Astrocyte (in vitro differentiated cells and primary cell): Measurements from ENCODE around the gene ASCL4. TPM values are rescaled to one million over a fixed set of nuclear protein-coding genes. Genes with fewer than 3 reads are reported as not detected.
A peak's percentile ranks its signal among the peaks of the same experiment; 100 is the strongest.

Source experiments
- DNase-seq: peaks from one replicate; pipeline ENCODE4 v3.0.0-alpha.2; 2010; ENCODE audit warnings: low read depth
- FAIRE-seq: peaks from 2 replicates; lab custom pipeline; 2011; peaks lifted over from hg19 to GRCh38; lab: Jason Lieb, UNC
- H2AFZ ChIP-seq: 2 replicates; pipeline ENCODE4 v1.6.0; 2012; ENCODE audit warnings: low read depth, low read length, inconsistent platforms
- H3K27ac ChIP-seq: 2 replicates; pipeline ENCODE4 v1.5.1; 2011; ENCODE audit warnings: low read depth, low read length, inconsistent platforms
- H3K27me3 ChIP-seq: 2 replicates; pipeline ENCODE4 v1.6.0; 2011; ENCODE audit warnings: low read length, inconsistent platforms; ENCODE audit not compliant: insufficient read depth
- H3K36me3 ChIP-seq: 2 replicates; pipeline ENCODE4 v1.5.1; 2011; ENCODE audit warnings: low read length, inconsistent platforms; ENCODE audit not compliant: insufficient read depth
- H3K4me1 ChIP-seq: 2 replicates; pipeline ENCODE4 v1.5.1; 2011; ENCODE audit warnings: low read length, inconsistent platforms; ENCODE audit not compliant: insufficient read depth
- H3K4me2 ChIP-seq: 2 replicates; pipeline ENCODE4 v1.6.0; 2012; ENCODE audit warnings: low read length, inconsistent platforms
- H3K4me3 ChIP-seq: 2 replicates; pipeline ENCODE4 v1.5.1; 2011; ENCODE audit warnings: low read depth, mild to moderate bottlenecking, low read length, inconsistent platforms; ENCODE audit not compliant: insufficient read depth
- H3K79me2 ChIP-seq: 2 replicates; pipeline ENCODE4 v1.6.0; 2012; ENCODE audit warnings: mild to moderate bottlenecking, low read length, inconsistent platforms; ENCODE audit not compliant: insufficient read depth
- H3K9ac ChIP-seq: 2 replicates; pipeline ENCODE4 v1.6.0; 2012; ENCODE audit warnings: mild to moderate bottlenecking, low read length, inconsistent platforms
- H3K9me3 ChIP-seq: 2 replicates; pipeline ENCODE4 v1.5.1; 2012; ENCODE audit warnings: low read depth, mild to moderate bottlenecking, low read length, inconsistent platforms; ENCODE audit not compliant: insufficient read depth
- H4K20me1 ChIP-seq: 2 replicates; pipeline ENCODE4 v1.6.0; 2012; ENCODE audit warnings: low read length, inconsistent platforms; ENCODE audit not compliant: insufficient read depth
- H3K27ac Mint-ChIP-seq: one replicate; pipeline ENCODE4 v1.8.0; 2021; ENCODE audit warnings: mild to moderate bottlenecking, mixed read lengths; ENCODE audit not compliant: unreplicated experiment
- H3K27me3 Mint-ChIP-seq: one replicate; pipeline ENCODE4 v1.8.0; 2021; ENCODE audit warnings: low read depth, mixed read lengths; ENCODE audit not compliant: unreplicated experiment
- H3K36me3 Mint-ChIP-seq: one replicate; pipeline ENCODE4 v1.8.0; 2021; ENCODE audit warnings: low read depth, mixed read lengths; ENCODE audit not compliant: unreplicated experiment
- H3K4me1 Mint-ChIP-seq: one replicate; pipeline ENCODE4 v1.8.0; 2021; ENCODE audit warnings: low read depth, mixed read lengths; ENCODE audit not compliant: unreplicated experiment
- H3K4me3 Mint-ChIP-seq: one replicate; pipeline ENCODE4 v1.8.0; 2021; ENCODE audit warnings: mild to moderate bottlenecking, moderate library complexity, mixed read lengths; ENCODE audit not compliant: unreplicated experiment
- H3K9me3 Mint-ChIP-seq: one replicate; pipeline ENCODE4 v1.8.0; 2021; ENCODE audit warnings: mild to moderate bottlenecking, mixed read lengths; ENCODE audit not compliant: unreplicated experiment
- EZH2 ChIP-seq: IDR thresholded peaks from 2 replicates; pipeline ENCODE4 v1.6.1; 2012; ENCODE audit warnings: mild to moderate bottlenecking, low read length, inconsistent platforms; ENCODE audit not compliant: insufficient read depth
- total RNA-seq: library from RNA; stranded (reverse); gene quantifications from 2 replicates; pipeline ENCODE4 v1.2.1, GENCODE V29; 2021
- TF ChIP-seq, protein P1 (sequence below): IDR thresholded peaks from 2 replicates; pipeline ENCODE4 v1.5.1; 2011; ENCODE audit warnings: low read depth, mild to moderate bottlenecking, inconsistent platforms, low read length, moderate library complexity; ENCODE audit not compliant: insufficient read depth

The ASCL4 gene
- total RNA-seq, 1 donor from 2014 or later: not detected

DNA sequence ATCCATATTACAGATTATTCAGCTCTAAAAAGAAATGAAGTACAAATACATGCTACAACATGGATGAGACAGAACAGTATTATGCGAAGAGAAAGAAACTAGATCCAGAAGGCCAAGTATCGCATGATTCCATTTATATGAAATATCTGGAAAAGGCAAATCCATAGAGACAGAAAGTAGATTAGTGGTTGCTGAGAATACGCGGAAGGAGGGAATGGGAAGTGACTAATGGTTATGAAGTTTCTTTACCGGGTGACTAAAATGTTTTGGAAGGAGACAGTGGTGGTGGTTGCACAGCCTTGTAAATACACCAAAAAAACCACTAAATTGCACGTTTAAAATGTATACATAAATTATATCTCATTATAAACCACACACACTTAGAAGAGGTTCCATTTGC lies 26.0 kb upstream of the ASCL4 start:
- Mint-ChIP-seq H3K9me3 (no peaks in the 10 kb centered on the region), H3K27me3 (no peaks in the 10 kb centered on the region), H3K4me3 (no peak overlapping the region), H3K4me1 (peaks cover 5% of the 10 kb centered on the region), H3K27ac (no peak overlapping the region), H3K36me3 (peaks cover 6% of the 10 kb centered on the region)
- FAIRE-seq (peak; percentile 88), DNase-seq (peak; percentile 73)
- Histone ChIP-seq H2AFZ (no peak overlapping the region), H3K4me1 (peaks cover 28% of the 10 kb centered on the region), H3K36me3 (peaks cover 42% of the 10 kb centered on the region), H3K27ac (peak overlapping the region; percentile 51), H3K4me3 (peak overlapping the region; percentile 30), H3K27me3 (no peaks in the 10 kb centered on the region), H3K9ac (peak overlapping the region; percentile 40), H3K9me3 (no peaks in the 10 kb centered on the region), H3K79me2 (peaks cover 57% of the 10 kb centered on the region), H3K4me2 (peak overlapping the region; percentile 75), H4K20me1 (peaks cover 47% of the 10 kb centered on the region)
- TF ChIP-seq EZH2: no peak
- TF ChIP-seq, protein P1, sequence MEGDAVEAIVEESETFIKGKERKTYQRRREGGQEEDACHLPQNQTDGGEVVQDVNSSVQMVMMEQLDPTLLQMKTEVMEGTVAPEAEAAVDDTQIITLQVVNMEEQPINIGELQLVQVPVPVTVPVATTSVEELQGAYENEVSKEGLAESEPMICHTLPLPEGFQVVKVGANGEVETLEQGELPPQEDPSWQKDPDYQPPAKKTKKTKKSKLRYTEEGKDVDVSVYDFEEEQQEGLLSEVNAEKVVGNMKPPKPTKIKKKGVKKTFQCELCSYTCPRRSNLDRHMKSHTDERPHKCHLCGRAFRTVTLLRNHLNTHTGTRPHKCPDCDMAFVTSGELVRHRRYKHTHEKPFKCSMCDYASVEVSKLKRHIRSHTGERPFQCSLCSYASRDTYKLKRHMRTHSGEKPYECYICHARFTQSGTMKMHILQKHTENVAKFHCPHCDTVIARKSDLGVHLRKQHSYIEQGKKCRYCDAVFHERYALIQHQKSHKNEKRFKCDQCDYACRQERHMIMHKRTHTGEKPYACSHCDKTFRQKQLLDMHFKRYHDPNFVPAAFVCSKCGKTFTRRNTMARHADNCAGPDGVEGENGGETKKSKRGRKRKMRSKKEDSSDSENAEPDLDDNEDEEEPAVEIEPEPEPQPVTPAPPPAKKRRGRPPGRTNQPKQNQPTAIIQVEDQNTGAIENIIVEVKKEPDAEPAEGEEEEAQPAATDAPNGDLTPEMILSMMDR: no peak

DNA sequence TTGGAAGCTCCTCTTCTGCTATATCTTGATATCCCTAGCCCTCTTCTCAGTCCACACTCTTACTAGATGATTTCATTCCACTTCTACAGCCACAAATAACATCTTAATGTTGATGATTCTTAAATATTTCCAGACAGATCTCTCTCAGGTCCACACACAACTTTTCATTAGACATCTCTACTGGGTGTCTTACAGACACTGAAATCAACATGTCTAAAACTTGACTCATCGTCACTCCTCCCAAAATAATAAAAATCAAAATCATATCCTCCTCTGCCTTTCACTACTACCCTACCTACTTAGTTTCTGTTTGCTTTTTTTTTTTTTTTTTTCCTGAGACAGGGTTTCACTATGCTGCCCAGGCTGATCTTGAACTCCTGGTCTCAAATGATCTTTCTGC lies 25.4 kb upstream of the ASCL4 start:
- no peak for TF ChIP-seq EZH2
- TF ChIP-seq, protein P1: no peak
- H3K4me2 ChIP-seq: peak overlapping the region; percentile 75
- H3K27me3 Mint-ChIP-seq: no peaks in the 10 kb centered on the region
- no peak overlapping the region for H3K4me3 Mint-ChIP-seq
- no peaks in the 10 kb centered on the region for H3K9me3 ChIP-seq
- H3K9ac ChIP-seq: peak overlapping the region; percentile 3
- H3K27ac ChIP-seq: peak overlapping the region; percentile 51
- no peaks in the 10 kb centered on the region for H3K27me3 ChIP-seq
- H3K9me3 Mint-ChIP-seq: no peaks in the 10 kb centered on the region
- peaks cover 5% of the 10 kb centered on the region for H3K36me3 Mint-ChIP-seq
- H4K20me1 ChIP-seq: peaks cover 47% of the 10 kb centered on the region
- no peak overlapping the region for H3K4me3 ChIP-seq
- FAIRE-seq (no peak), DNase-seq (no peak)
- H3K4me1 ChIP-seq: peaks cover 28% of the 10 kb centered on the region
- peaks cover 5% of the 10 kb centered on the region for H3K4me1 Mint-ChIP-seq
- H3K79me2 ChIP-seq: peaks cover 59% of the 10 kb centered on the region
- no peak overlapping the region for H2AFZ ChIP-seq
- H3K27ac Mint-ChIP-seq: no peak overlapping the region
- peaks cover 38% of the 10 kb centered on the region for H3K36me3 ChIP-seq

DNA sequence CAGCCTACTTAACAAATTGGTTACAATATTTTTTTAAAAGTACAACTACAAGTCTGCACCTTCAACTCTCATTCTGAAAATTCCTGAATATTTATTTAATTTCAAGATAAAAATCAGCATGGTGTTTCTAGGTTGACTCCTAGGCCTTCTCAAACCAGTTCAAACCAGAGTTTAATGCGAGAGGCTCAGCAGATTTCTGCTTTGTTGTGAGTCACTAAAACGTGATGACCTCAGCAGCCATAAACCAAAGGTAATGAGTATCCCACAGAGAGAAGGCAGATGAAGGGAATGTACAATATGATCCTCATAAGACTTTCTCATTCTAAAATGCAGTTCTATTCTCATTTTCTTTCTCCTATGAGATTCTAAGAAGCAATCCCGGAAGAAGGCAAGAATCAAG lies 15.1 kb upstream of the ASCL4 start:
- Histone ChIP-seq H3K36me3 (peaks cover 27% of the 10 kb centered on the region), H3K79me2 (peaks cover 55% of the 10 kb centered on the region), H3K27ac (peak overlapping the region; percentile 81), H3K4me1 (peaks cover 24% of the 10 kb centered on the region), H2AFZ (no peak overlapping the region), H3K27me3 (no peaks in the 10 kb centered on the region), H4K20me1 (peaks cover 32% of the 10 kb centered on the region), H3K9me3 (no peaks in the 10 kb centered on the region), H3K4me2 (peak overlapping the region; percentile 94), H3K9ac (peak overlapping the region; percentile 87), H3K4me3 (peak overlapping the region; percentile 88)
- DNase-seq (peak; percentile 79), FAIRE-seq (no peak)
- Mint-ChIP-seq H3K9me3 (no peaks in the 10 kb centered on the region), H3K36me3 (peaks cover 2% of the 10 kb centered on the region), H3K27ac (peak overlapping the region; percentile 91), H3K4me3 (peak overlapping the region; percentile 90), H3K4me1 (peaks cover 6% of the 10 kb centered on the region), H3K27me3 (peaks cover under 1% of the 10 kb centered on the region)
- TF ChIP-seq EZH2: no peak
- TF ChIP-seq, protein P1: no peak
